ENCODE data around the gene DTNBP1.

DTNBP1 gene

GRCh38 chr6:15691250-15691869 lies 28.5 kb upstream of the DTNBP1 start:
- peak; percentile 82 for DNase-seq (ENCODE audit: low read depth)
- no peak overlapping the region; the same call in 1 of the 2 replicates for H3K4me3 ChIP-seq (ENCODE audit: low read depth, low read length)
- TF ChIP-seq, protein P1, sequence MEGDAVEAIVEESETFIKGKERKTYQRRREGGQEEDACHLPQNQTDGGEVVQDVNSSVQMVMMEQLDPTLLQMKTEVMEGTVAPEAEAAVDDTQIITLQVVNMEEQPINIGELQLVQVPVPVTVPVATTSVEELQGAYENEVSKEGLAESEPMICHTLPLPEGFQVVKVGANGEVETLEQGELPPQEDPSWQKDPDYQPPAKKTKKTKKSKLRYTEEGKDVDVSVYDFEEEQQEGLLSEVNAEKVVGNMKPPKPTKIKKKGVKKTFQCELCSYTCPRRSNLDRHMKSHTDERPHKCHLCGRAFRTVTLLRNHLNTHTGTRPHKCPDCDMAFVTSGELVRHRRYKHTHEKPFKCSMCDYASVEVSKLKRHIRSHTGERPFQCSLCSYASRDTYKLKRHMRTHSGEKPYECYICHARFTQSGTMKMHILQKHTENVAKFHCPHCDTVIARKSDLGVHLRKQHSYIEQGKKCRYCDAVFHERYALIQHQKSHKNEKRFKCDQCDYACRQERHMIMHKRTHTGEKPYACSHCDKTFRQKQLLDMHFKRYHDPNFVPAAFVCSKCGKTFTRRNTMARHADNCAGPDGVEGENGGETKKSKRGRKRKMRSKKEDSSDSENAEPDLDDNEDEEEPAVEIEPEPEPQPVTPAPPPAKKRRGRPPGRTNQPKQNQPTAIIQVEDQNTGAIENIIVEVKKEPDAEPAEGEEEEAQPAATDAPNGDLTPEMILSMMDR (IDR thresholded peaks at IDR 0.05; ENCODE audit: low read depth, low read length, missing control alignments): peak; percentile 100

- TF ChIP-seq, protein P1 (IDR thresholded peaks at IDR 0.05; ENCODE audit: low read depth, low read length, missing control alignments): no peak
- no peak for DNase-seq (ENCODE audit: low read depth)
- H3K4me3 ChIP-seq (ENCODE audit: low read depth, low read length): no peak overlapping the region
Observed at GRCh38 chr6:15690510-15690909, 27.7 kb upstream of the DTNBP1 start.

- TF ChIP-seq, protein P1 (IDR thresholded peaks at IDR 0.05; ENCODE audit: low read depth, low read length, missing control alignments): no peak
- no peak for DNase-seq (ENCODE audit: low read depth)
- no peak overlapping the region for H3K4me3 ChIP-seq (ENCODE audit: low read depth, low read length)
Observed at GRCh38 chr6:15689586-15690482, 27.0 kb upstream of the DTNBP1 start.

- no peak for DNase-seq (ENCODE audit: low read depth)
- no peak overlapping the region for H3K4me3 ChIP-seq (ENCODE audit: low read depth, low read length)
- TF ChIP-seq, protein P1 (IDR thresholded peaks at IDR 0.05; ENCODE audit: low read depth, low read length, missing control alignments): no peak
Observed at GRCh38 chr6:15685619-15686018, 22.8 kb upstream of the DTNBP1 start.

- no peak for DNase-seq (ENCODE audit: low read depth)
- H3K4me3 ChIP-seq (ENCODE audit: low read depth, low read length): no peak overlapping the region
Observed at GRCh38 chr6:15682965-15683822, 20.4 kb upstream of the DTNBP1 start.

DNA sequence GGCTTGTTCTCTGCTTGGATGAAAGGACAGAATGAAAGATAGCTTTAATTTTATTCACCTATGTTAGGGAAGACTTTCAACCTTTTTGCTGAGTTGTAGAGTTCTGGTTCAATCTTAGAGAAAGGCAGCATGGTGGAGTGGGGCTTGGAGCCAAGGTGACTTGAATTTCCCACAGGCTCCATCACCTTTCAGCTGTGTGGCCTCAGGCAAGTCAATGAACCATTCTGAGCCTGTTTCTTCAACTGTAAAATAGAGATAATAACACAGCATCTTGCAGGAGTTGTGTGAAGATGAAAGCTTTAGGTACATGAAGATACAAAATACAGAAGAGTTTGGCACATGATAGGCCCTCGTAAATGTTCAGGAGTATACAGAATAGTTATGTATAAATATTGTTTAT lies 19.1 kb upstream of the DTNBP1 start:
- no peak for DNase-seq (ENCODE audit: low read depth)
- no peak overlapping the region for H3K4me3 ChIP-seq (ENCODE audit: low read depth, low read length)
- TF ChIP-seq, protein P1 (IDR thresholded peaks at IDR 0.05; ENCODE audit: low read depth, low read length, missing control alignments): no peak

More at GRCh38 chr6:15682965-15683822, 20.4 kb upstream of the DTNBP1 start:
- TF ChIP-seq, protein P1 (IDR thresholded peaks at IDR 0.05; ENCODE audit: low read depth, low read length, missing control alignments): no peak

Data from GM12864 (cell line).